Astrocyte (in vitro differentiated cells and primary cell): ENCODE data around the gene RHOBTB1. TPM values are rescaled to one million over a fixed set of nuclear protein-coding genes. Genes with fewer than 3 reads are reported as not detected.

Source experiments
- DNase-seq: peaks from one replicate; pipeline ENCODE4 v3.0.0-alpha.2; 2010; ENCODE audit warnings: low read depth
- FAIRE-seq: peaks from 2 replicates; lab custom pipeline; 2011; peaks lifted over from hg19 to GRCh38; lab: Jason Lieb, UNC
- H2AFZ ChIP-seq: 2 replicates; pipeline ENCODE4 v1.6.0; 2012; ENCODE audit warnings: low read depth, low read length, inconsistent platforms
- H3K27ac ChIP-seq: 2 replicates; pipeline ENCODE4 v1.5.1; 2011; ENCODE audit warnings: low read depth, low read length, inconsistent platforms
- H3K27me3 ChIP-seq: 2 replicates; pipeline ENCODE4 v1.6.0; 2011; ENCODE audit warnings: low read length, inconsistent platforms; ENCODE audit not compliant: insufficient read depth
- H3K36me3 ChIP-seq: 2 replicates; pipeline ENCODE4 v1.5.1; 2011; ENCODE audit warnings: low read length, inconsistent platforms; ENCODE audit not compliant: insufficient read depth
- H3K4me1 ChIP-seq: 2 replicates; pipeline ENCODE4 v1.5.1; 2011; ENCODE audit warnings: low read length, inconsistent platforms; ENCODE audit not compliant: insufficient read depth
- H3K4me2 ChIP-seq: 2 replicates; pipeline ENCODE4 v1.6.0; 2012; ENCODE audit warnings: low read length, inconsistent platforms
- H3K4me3 ChIP-seq: 2 replicates; pipeline ENCODE4 v1.5.1; 2011; ENCODE audit warnings: low read depth, mild to moderate bottlenecking, low read length, inconsistent platforms; ENCODE audit not compliant: insufficient read depth
- H3K79me2 ChIP-seq: 2 replicates; pipeline ENCODE4 v1.6.0; 2012; ENCODE audit warnings: mild to moderate bottlenecking, low read length, inconsistent platforms; ENCODE audit not compliant: insufficient read depth
- H3K9ac ChIP-seq: 2 replicates; pipeline ENCODE4 v1.6.0; 2012; ENCODE audit warnings: mild to moderate bottlenecking, low read length, inconsistent platforms
- H3K9me3 ChIP-seq: 2 replicates; pipeline ENCODE4 v1.5.1; 2012; ENCODE audit warnings: low read depth, mild to moderate bottlenecking, low read length, inconsistent platforms; ENCODE audit not compliant: insufficient read depth
- H4K20me1 ChIP-seq: 2 replicates; pipeline ENCODE4 v1.6.0; 2012; ENCODE audit warnings: low read length, inconsistent platforms; ENCODE audit not compliant: insufficient read depth
- H3K27ac Mint-ChIP-seq: one replicate; pipeline ENCODE4 v1.8.0; 2021; ENCODE audit warnings: mild to moderate bottlenecking, mixed read lengths; ENCODE audit not compliant: unreplicated experiment
- H3K27me3 Mint-ChIP-seq: one replicate; pipeline ENCODE4 v1.8.0; 2021; ENCODE audit warnings: low read depth, mixed read lengths; ENCODE audit not compliant: unreplicated experiment
- H3K36me3 Mint-ChIP-seq: one replicate; pipeline ENCODE4 v1.8.0; 2021; ENCODE audit warnings: low read depth, mixed read lengths; ENCODE audit not compliant: unreplicated experiment
- H3K4me1 Mint-ChIP-seq: one replicate; pipeline ENCODE4 v1.8.0; 2021; ENCODE audit warnings: low read depth, mixed read lengths; ENCODE audit not compliant: unreplicated experiment
- H3K4me3 Mint-ChIP-seq: one replicate; pipeline ENCODE4 v1.8.0; 2021; ENCODE audit warnings: mild to moderate bottlenecking, moderate library complexity, mixed read lengths; ENCODE audit not compliant: unreplicated experiment
- H3K9me3 Mint-ChIP-seq: one replicate; pipeline ENCODE4 v1.8.0; 2021; ENCODE audit warnings: mild to moderate bottlenecking, mixed read lengths; ENCODE audit not compliant: unreplicated experiment
- CTCF ChIP-seq: IDR thresholded peaks from 2 replicates; pipeline ENCODE4 v1.5.1; 2011; ENCODE audit warnings: low read depth, mild to moderate bottlenecking, inconsistent platforms, low read length, moderate library complexity; ENCODE audit not compliant: insufficient read depth
- EZH2 ChIP-seq: IDR thresholded peaks from 2 replicates; pipeline ENCODE4 v1.6.1; 2012; ENCODE audit warnings: mild to moderate bottlenecking, low read length, inconsistent platforms; ENCODE audit not compliant: insufficient read depth
- total RNA-seq: library from RNA; stranded (reverse); gene quantifications from 2 replicates; pipeline ENCODE4 v1.2.1, GENCODE V29; 2021

Gene RHOBTB1
- total RNA-seq, 1 donor from 2014 or later: 46.5 TPM

DNA sequence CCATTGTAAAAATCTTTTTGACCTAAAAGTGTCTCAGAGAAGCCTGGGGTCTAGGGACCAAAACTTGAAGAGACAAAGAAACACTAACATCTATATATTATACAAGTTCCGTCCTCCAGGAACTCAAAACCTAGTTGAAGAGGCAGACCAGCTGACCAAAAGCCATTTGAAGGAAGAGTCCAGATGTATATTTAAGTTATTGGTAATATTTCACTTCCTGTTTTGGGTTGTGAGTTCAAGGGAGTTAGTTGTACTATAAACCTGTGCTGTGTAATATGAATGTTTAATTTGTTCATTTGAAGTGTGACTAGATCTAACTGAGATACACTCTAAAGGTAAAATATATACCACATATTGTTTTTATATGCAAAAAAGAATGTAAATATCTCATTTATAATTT lies 120.7 kb downstream of the RHOBTB1 start:
- TF ChIP-seq EZH2: no peak
- no peak for TF ChIP-seq CTCF
- no peaks in the 10 kb centered on the region for H4K20me1 ChIP-seq
- no peak overlapping the region for H3K9ac ChIP-seq
- H3K36me3 Mint-ChIP-seq: no peaks in the 10 kb centered on the region
- no peak overlapping the region for H3K4me3 ChIP-seq
- H2AFZ ChIP-seq: no peak overlapping the region
- peaks cover 2% of the 10 kb centered on the region for H3K9me3 Mint-ChIP-seq
- H3K27ac ChIP-seq: no peak overlapping the region
- no peaks in the 10 kb centered on the region for H3K36me3 ChIP-seq
- H3K4me1 ChIP-seq: peaks cover 24% of the 10 kb centered on the region
- FAIRE-seq (no peak), DNase-seq (no peak)
- no peak overlapping the region for H3K4me3 Mint-ChIP-seq
- H3K27ac Mint-ChIP-seq: peak overlapping the region; percentile 93
- peaks cover 54% of the 10 kb centered on the region for H3K4me1 Mint-ChIP-seq
- H3K79me2 ChIP-seq: no peaks in the 10 kb centered on the region
- H3K27me3 Mint-ChIP-seq: no peaks in the 10 kb centered on the region
- no peak overlapping the region for H3K4me2 ChIP-seq
- no peaks in the 10 kb centered on the region for H3K27me3 ChIP-seq
- H3K9me3 ChIP-seq: no peaks in the 10 kb centered on the region

DNA sequence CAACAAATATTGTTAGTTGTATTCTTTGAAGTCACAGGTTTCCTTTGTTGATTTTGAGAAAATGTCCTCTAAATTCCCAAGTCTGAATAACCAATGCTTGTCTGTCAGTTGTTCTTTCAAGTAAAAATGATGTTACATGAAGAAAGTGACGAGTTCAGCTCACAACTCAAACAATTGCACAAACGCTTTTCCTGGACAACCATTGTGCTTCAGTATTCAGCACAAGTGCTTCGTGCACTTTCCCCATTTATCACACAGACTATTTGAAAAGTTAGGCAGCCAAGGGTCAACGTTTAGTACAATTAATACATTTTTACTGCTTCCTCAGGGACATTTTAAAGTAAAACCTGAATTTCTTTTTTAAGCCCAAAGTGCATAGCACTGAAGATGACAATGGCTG lies 121.2 kb downstream of the RHOBTB1 start:
- Histone ChIP-seq H3K4me2 (no peak overlapping the region), H3K27ac (no peak overlapping the region), H2AFZ (no peak overlapping the region), H3K79me2 (no peaks in the 10 kb centered on the region), H3K9me3 (no peaks in the 10 kb centered on the region), H4K20me1 (no peaks in the 10 kb centered on the region), H3K4me1 (peaks cover 24% of the 10 kb centered on the region), H3K9ac (no peak overlapping the region), H3K4me3 (no peak overlapping the region), H3K27me3 (no peaks in the 10 kb centered on the region), H3K36me3 (no peaks in the 10 kb centered on the region)
- peaks cover 2% of the 10 kb centered on the region for H3K9me3 Mint-ChIP-seq
- no peaks in the 10 kb centered on the region for H3K27me3 Mint-ChIP-seq
- FAIRE-seq: no peak
- H3K36me3 Mint-ChIP-seq: no peaks in the 10 kb centered on the region
- H3K27ac Mint-ChIP-seq: peak overlapping the region; percentile 93
- no peak overlapping the region for H3K4me3 Mint-ChIP-seq
- DNase-seq: no peak
- H3K4me1 Mint-ChIP-seq: peaks cover 54% of the 10 kb centered on the region
- no peak for TF ChIP-seq EZH2
- no peak for TF ChIP-seq CTCF

- Histone ChIP-seq H3K4me2 (no peak overlapping the region), H3K36me3 (no peaks in the 10 kb centered on the region), H3K9me3 (no peaks in the 10 kb centered on the region), H3K27ac (no peak overlapping the region), H3K4me3 (no peak overlapping the region), H3K27me3 (no peaks in the 10 kb centered on the region), H3K4me1 (peaks cover 30% of the 10 kb centered on the region), H3K9ac (no peak overlapping the region), H4K20me1 (no peaks in the 10 kb centered on the region), H2AFZ (no peak overlapping the region), H3K79me2 (no peaks in the 10 kb centered on the region)
- Mint-ChIP-seq H3K4me1 (peaks cover 60% of the 10 kb centered on the region), H3K4me3 (no peak overlapping the region), H3K9me3 (peaks cover 2% of the 10 kb centered on the region), H3K36me3 (no peaks in the 10 kb centered on the region), H3K27me3 (no peaks in the 10 kb centered on the region), H3K27ac (peak overlapping the region; percentile 98)
- DNase-seq: peak; percentile 21
- FAIRE-seq: no peak
- no peak for TF ChIP-seq EZH2
- TF ChIP-seq CTCF: no peak
Observed at GRCh38 chr10:60821656-60822055, 122.3 kb downstream of the RHOBTB1 start.
